ENCODE results near the gene KLF7. TPM values are rescaled to one million over a fixed set of nuclear protein-coding genes. Genes with fewer than 3 reads are reported as not detected.

Gene KLF7
- polyA plus RNA-seq, 2 of the 4 experiments (the other 2 are of a cell fraction), result 17.8 to 29.8 TPM

- FAIRE-seq, result no peak
- Histone ChIP-seq H3K4me3 (peak overlapping the region; percentile 53), H3K4me1 (peaks cover 52% of the 10 kb centered on the region), H3K4me2 (peak overlapping the region; percentile 88), H3K9me3 (no peaks in the 10 kb centered on the region), H3K27ac (peak overlapping the region; percentile 86 to 97)
- ChIA-PET POLR2A (interaction anchor here (0.9 to 6.7 kb wide), 6 partner anchors 41 to 231 kb away, joined by 3 to 111 read pairs (median 4); no protein-coding TSS in a partner anchor), CTCF (interaction anchor here (0.9 to 1.9 kb wide), 4 partner anchors 171 to 363 kb away, joined by 4 to 7 read pairs (median 6); no protein-coding TSS in a partner anchor)
- DNase-seq (ENCODE audit: low read depth in 1 of 2, low spot score in 1 of 2), result no peak
- 2% methylated on average over 2 of the region's 2 CpGs for WGBS (ENCODE audit: missing lambda C conversion rate)
- peak; percentile 12; the same call in 1 of the 2 replicates for TF ChIP-seq MAX (IDR thresholded peaks at IDR 0.05)
- peak; percentile 2 to 49; a peak in 1 of 5 replicates for TF ChIP-seq EP300 (IDR thresholded peaks at IDR 0.05)
- TF ChIP-seq JUNB (IDR thresholded peaks at IDR 0.05), result peak; percentile 36
- TF ChIP-seq REST (IDR thresholded peaks at IDR 0.05), result 0 out of 2 replicates have a peak, but pooled peaks have one; percentile 9
- TF ChIP-seq BCL3 (IDR thresholded peaks at IDR 0.05), result 0 out of 3 replicates have a peak, but pooled peaks have one; percentile 37
- no peak for TF ChIP-seq ATOH8 (CRISPR knock-in tag; IDR thresholded peaks at IDR 0.05; ENCODE audit: low read depth)
- TF ChIP-seq PBX3 (IDR thresholded peaks at IDR 0.05), result no peak
- ATAC-seq, result no peak
These were observed 2.1 kb downstream of the KLF7 start for GRCh38 chr2:207163756-207164005.

- Histone ChIP-seq H3K9me3 (no peaks in the 10 kb centered on the region), H3K27ac (peak overlapping the region; percentile 86 to 97), H3K4me3 (peak overlapping the region; percentile 53), H3K4me2 (peak overlapping the region; percentile 88), H3K4me1 (peaks cover 54% of the 10 kb centered on the region)
- CTCF ChIA-PET, result interaction anchor here (0.6 to 1.9 kb wide), 4 partner anchors 10 to 310 kb away, joined by 3 to 15 read pairs (median 3); no protein-coding TSS in a partner anchor
- 0% methylated on average over 7 of the region's 7 CpGs for WGBS (ENCODE audit: missing lambda C conversion rate)
- ATAC-seq (peak; percentile 37 to 59), FAIRE-seq (peak; percentile 46), DNase-seq (ENCODE audit: low read depth in 1 of 2, low spot score in 1 of 2) (peak; percentile 51 to 91)
- POLR2A ChIA-PET, result interaction anchor here (0.8 to 6.7 kb wide), 4 partner anchors 10 to 172 kb away, joined by 3 to 111 read pairs (median 34); no protein-coding TSS in a partner anchor
- TF ChIP-seq ZNF302 (CRISPR knock-in tag; IDR thresholded peaks at IDR 0.05), result no peak
- peak; percentile 35 to 69; a peak in 2 of 5 replicates for TF ChIP-seq JUN (IDR thresholded peaks at IDR 0.05)
- 0 out of 2 replicates have a peak, but pooled peaks have one; percentile 7 for TF ChIP-seq FOSB (CRISPR knock-in tag; IDR thresholded peaks at IDR 0.05)
- no peak for TF ChIP-seq HES2 (IDR thresholded peaks at IDR 0.05)
- TF ChIP-seq ZFP36 (IDR thresholded peaks at IDR 0.05; ENCODE audit: borderline replicate concordance, partially characterized antibody), result no peak
- TF ChIP-seq CEBPB (IDR thresholded peaks at IDR 0.05), result 0 out of 4 replicates have a peak, but pooled peaks of 1 of the 2 experiments have one; percentile 46
- peak; percentile 67 for TF ChIP-seq MAX (IDR thresholded peaks at IDR 0.05)
- TF ChIP-seq KDM1A (IDR thresholded peaks at IDR 0.05; ENCODE audit: low read depth), result no peak
- 0 out of 5 replicates have a peak, but pooled peaks of 1 of the 2 experiments have one; percentile 29 for TF ChIP-seq EP300 (IDR thresholded peaks at IDR 0.05)
- no peak for TF ChIP-seq USF2 (IDR thresholded peaks at IDR 0.05)
- TF ChIP-seq JUNB (IDR thresholded peaks at IDR 0.05), result peak; percentile 84
- peak; percentile 50 for TF ChIP-seq FOSL2 (IDR thresholded peaks at IDR 0.05)
- peak; percentile 93 for TF ChIP-seq FOSL2 (CRISPR knock-in tag; IDR thresholded peaks at IDR 0.05)
- no peak for TF ChIP-seq ELK1 (IDR thresholded peaks at IDR 0.05; ENCODE audit: low read depth, low read length)
- TF ChIP-seq RAD21 (conservative IDR thresholded peaks at IDR 0.05 in 1 of 2, IDR thresholded peaks at IDR 0.05 in 1 of 2), result peak in 1 of 2 experiments; percentile 9; a peak in 2 of 5 replicates
- TF ChIP-seq HOXB5 (CRISPR knock-in tag; IDR thresholded peaks at IDR 0.05), result no peak
- TF ChIP-seq RCOR1 (IDR thresholded peaks at IDR 0.05; ENCODE audit: low read depth, low read length), result no peak
- TF ChIP-seq CHD2 (IDR thresholded peaks at IDR 0.05; ENCODE audit: low read length, partially characterized antibody), result no peak
- TF ChIP-seq PHF8 (IDR thresholded peaks at IDR 0.05; ENCODE audit: borderline replicate concordance, low read depth), result no peak
- TF ChIP-seq TP53 (CRISPR knock-in tag; IDR thresholded peaks at IDR 0.05), result no peak
- peak; percentile 88; the same call in 1 of the 2 replicates for TF ChIP-seq GATA3 (IDR thresholded peaks at IDR 0.05; ENCODE audit: borderline replicate concordance)
These were observed 2.5 kb downstream of the KLF7 start for GRCh38 chr2:207163053-207163755.

All from A549 (cell line).